SK-MEL-5 (cell line): ENCODE results near the gene NFASC. TPM values are rescaled to one million over a fixed set of nuclear protein-coding genes. Genes with fewer than 3 reads are reported as not detected.

Source experiments
- DNase-seq: peaks from one replicate; pipeline ENCODE4 v3.0.0-alpha.2; 2016; ENCODE audit warnings: low read depth, low spot score
- in situ Hi-C: cut with HindIII; loops from 2 replicates; pipeline ENCODE4 v1.10.0; 2016; ENCODE audit warnings: low sequenced_read_pairs, high pct_unique_total_duplicates, low pct_unique_long_range_greater_than_20kb
- total RNA-seq: library from RNA; depleted of rRNA; stranded (reverse); fragments of >200 nt; shearing (Covaris generic); gene quantifications from 2 replicates; pipeline ENCODE4 v1.2.3, GENCODE V29; 2014

Gene NFASC
- total RNA-seq, 1 experiment from 2014 or later: 1.7 TPM

DNA sequence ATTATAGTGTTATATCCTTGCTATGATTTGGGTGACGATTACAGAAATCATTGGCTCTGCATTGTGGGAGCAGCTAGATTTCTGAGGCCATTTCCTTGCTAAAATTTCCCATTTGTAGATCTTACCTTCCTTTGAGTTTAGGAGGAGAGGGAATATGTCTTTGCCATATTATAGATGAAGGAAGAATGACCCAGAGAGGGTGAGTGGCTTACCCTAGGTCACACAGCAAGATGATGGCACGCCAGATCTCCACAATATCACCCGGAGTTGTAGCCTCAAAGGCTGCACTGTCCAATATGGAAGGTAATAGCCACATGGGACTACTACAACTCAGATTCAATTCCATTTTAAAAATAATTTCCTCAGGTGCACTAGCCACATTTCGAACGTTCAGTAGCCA is 182.6 kb downstream of the NFASC start:
- DNase-seq: no peak
- in situ Hi-C loops: no loop called here

- in situ Hi-C loops: no loop called here
- DNase-seq: no peak
These were observed 183.4 kb downstream of the NFASC start for GRCh38 chr1:205054013-205054412.

DNA sequence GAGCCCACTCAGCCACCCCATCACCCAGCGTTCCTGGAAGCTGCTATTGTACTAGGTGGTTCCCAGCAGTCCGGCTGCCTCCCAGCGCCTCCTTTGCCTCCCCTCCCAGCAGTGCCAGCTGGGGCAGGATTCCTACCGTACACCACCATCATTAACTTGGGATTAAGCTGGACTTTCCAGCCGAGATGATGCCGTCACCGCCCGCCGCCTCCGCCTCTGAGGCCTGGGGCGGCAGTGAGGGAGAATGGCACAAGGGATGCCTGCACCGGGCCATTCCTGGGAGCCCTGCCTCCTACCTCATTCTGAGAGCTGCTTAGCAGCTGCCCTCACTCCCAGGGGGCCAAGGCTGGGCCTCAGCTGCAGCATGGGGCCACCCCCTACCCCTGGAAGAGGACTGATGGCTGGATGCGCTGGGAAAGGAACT is 185.5 kb downstream of the NFASC start:
- in situ Hi-C loops: no loop called here
- no peak for DNase-seq

DNA sequence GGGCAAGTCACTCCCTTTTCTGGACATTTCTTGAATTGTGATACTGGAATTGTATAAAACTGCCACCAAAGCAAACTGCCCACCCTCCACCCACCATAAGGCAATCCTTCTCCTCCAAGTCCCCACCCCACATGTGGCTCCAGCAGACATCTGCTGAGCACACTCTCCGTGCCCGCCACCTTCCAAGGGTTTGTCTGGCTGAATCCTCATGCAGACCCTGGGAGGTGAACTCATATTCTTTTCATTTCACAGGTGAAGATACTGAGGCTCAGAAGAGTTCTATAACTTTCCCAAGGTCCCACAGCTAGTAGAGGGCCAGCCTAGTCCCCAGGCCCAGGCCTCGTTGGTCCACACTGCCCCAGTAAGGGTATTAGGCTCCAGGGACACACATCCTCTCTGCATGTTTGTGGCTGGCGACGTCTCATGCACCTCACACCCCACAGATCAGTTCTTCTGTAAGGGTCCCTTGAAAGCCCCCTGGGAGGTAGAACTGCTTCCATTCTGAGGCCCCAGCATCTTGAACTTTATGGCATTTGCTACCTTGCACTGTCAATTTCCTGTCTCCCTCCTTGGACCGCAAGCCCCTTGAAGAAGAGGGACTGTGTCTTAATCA is 186.4 kb downstream of the NFASC start:
- in situ Hi-C loops: no loop called here
- DNase-seq: no peak

GRCh38 chr1:205057808-205058575 is 187.3 kb downstream of the NFASC start:
- in situ Hi-C loops: no loop called here
- no peak for DNase-seq

DNA sequence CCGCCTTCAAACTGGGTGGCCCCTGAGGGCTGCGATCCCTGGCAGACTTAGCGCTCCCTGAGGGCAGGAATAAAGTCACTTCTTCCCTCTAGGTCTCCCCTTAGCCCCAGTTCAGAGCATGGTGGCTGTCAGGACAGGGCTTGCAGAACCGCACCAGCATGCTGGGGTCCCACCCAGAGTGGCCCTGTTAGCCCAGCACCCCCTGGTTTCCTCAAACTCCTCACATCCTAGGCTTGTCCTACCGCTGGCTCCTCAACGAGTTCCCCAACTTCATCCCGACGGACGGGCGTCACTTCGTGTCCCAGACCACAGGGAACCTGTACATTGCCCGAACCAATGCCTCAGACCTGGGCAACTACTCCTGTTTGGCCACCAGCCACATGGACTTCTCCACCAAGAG is 188.2 kb downstream of the NFASC start:
- no peak for DNase-seq
- in situ Hi-C loops: no loop called here

- in situ Hi-C loops: no loop called here
- no peak for DNase-seq
These were observed 189.0 kb downstream of the NFASC start for GRCh38 chr1:205059660-205060059.

GRCh38 chr1:205060746-205061145 is 190.1 kb downstream of the NFASC start:
- DNase-seq: no peak
- in situ Hi-C loops: no loop called here

GRCh38 chr1:205061227-205061626 is 190.6 kb downstream of the NFASC start:
- no peak for DNase-seq
- in situ Hi-C loops: no loop called here

GRCh38 chr1:205061665-205062069 is 191.0 kb downstream of the NFASC start:
- DNase-seq: peak; percentile 83
- in situ Hi-C loops: no loop called here

- in situ Hi-C loops: no loop called here
- no peak for DNase-seq
These were observed 191.7 kb downstream of the NFASC start for GRCh38 chr1:205062319-205062718.

- DNase-seq: no peak
- in situ Hi-C loops: no loop called here
These were observed 192.2 kb downstream of the NFASC start for GRCh38 chr1:205062895-205063294.

GRCh38 chr1:205064301-205064700 is 193.6 kb downstream of the NFASC start:
- in situ Hi-C loops: no loop called here
- no peak for DNase-seq

DNA sequence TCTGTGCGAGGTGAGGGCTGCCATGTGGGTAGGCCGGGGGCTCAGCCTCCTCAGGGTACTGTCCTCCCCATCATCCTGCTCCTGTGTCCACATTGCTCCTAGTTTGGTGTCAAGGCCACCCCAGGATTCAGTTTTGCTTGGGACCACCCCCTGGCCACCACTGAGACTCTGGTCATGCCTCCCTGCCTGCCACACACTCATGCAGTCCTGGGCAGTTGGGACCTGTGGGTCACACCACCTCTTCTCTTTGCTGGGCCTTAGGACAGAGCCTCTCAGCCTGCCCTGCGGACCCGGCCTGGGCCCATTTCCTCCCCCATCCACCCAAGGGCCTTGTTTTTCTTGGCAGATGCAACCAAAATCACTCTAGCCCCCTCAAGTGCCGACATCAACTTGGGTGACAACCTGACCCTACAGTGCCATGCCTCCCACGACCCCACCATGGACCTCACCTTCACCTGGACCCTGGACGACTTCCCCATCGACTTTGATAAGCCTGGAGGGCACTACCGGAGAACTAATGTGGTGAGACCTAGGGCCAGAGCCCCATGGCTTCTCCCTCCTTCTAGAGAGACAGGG is 194.2 kb downstream of the NFASC start:
- no peak for DNase-seq
- in situ Hi-C loops: no loop called here

- in situ Hi-C loops: no loop called here
- no peak for DNase-seq
These were observed 195.0 kb downstream of the NFASC start for GRCh38 chr1:205065666-205066065.

- DNase-seq: peak; percentile 47
- in situ Hi-C loops: no loop called here
These were observed 195.6 kb downstream of the NFASC start for GRCh38 chr1:205066141-205066818.

- in situ Hi-C loops: no loop called here
- DNase-seq: no peak
These were observed 196.4 kb downstream of the NFASC start for GRCh38 chr1:205067031-205067430.

DNA sequence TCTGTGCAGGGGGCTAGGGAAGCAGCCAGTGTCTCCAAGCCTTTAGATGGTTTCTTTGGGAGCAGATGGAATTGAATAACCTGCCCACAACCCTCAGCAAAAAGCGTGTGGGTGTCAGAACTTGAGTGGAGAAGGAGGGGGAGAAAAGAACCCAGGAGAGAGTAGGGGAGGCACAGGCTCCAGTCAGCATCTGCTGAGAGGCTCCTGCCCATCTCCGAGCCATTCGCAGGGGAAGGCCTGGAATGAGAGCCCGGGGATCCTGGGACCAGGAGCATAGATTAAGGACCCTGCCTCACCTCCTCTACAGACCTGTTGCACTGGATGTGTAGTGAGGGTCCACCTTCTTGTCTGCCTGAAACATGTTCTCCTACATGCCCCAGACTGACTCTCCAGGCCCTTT is 197.3 kb downstream of the NFASC start:
- in situ Hi-C loops: no loop called here

More for the DNA sequence above, 197.3 kb downstream of the NFASC start:
- DNase-seq: no peak
